GM21717 (cell line): ENCODE results near the gene ACTN1.
"Not testable (repeated sequence)": the region's sequence is repeated elsewhere in the genome, so short reads cannot be mapped to it uniquely, and the experiment has no call there.

Experiments
- ATAC-seq: cut with Tn5 transposase; IDR thresholded peaks from one replicate; pipeline ENCODE4 v1.9.1; 2021; ENCODE audit warnings: mild to moderate bottlenecking, moderate library complexity; ENCODE audit not compliant: unreplicated experiment

The ACTN1 gene

GRCh38 chr14:68871392-68871791 is 107.7 kb downstream of the ACTN1 start:
- no peak for ATAC-seq

GRCh38 chr14:68866991-68867533 is 112.0 kb downstream of the ACTN1 start:
- ATAC-seq: no peak

DNA sequence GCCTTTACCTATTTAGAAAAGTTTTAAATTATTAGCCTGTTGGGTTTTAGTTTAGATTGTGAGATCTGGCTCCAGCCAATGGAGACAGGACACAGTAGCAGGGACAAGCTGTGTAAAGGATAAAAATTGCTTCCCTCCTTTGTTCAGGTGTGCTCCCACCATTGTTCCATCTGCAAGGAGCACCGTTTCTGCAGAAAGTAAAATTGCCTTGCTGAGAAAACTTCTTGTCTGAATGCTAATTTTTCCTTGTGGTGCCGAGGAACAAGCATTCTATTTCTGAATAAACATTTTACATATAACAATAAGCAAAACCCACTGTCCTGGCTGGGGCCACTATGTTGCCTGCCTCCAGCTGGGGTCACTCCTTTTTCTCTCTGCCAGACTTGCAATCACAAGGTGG is 113.6 kb downstream of the ACTN1 start:
- no peak for ATAC-seq

DNA sequence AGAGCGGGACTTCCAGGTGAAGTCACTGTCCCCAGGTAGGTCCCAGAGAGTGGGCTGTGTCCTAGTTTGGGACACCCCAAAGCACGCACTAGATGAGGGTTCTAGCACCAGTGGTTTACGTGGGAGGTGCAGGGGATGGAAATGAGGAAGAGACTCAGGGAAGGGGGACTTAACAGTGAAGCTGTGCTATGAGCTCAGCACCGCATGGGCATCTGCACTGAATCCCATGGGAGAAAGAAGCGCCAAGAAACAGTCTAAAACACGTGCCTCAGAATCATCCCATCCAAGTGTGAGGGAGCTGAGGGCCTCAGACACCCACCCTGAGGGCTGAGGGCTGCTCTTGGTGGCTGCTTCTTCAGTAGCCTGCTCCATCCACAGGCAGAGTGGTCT is 114.7 kb downstream of the ACTN1 start:
- ATAC-seq: no peak

- no peak for ATAC-seq
Measured at GRCh38 chr14:68863610-68864360, 115.3 kb downstream of the ACTN1 start.

DNA sequence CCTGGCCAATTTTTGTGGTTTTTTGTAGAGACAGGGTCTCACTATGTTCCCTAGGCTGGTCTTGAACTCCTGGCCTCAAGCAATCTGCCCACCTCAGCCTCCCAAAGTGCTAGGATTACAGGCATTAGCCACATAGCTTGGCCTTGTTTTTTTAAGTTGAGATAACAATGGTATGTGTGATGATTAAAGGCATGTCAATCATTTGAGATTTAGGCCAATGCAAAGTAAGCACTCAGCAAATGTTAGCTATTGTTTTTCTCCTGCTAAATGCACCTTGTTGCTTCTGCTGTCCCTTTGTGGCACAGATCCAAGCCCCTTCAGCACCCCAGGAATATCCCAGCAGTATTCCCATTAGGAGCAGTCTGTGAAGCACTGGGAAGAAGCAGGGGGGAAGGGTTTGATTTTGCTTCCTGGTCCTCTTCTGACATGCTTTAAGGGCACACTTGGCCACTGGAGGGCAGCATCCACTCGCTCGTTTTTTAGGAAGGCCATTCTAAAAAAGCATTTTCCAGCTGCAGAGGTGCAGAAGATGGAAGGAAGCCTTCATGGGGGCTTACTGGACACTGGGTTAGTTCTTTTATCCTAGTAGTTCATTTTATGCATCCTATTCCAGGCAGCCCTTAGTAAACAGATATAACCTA is 116.0 kb downstream of the ACTN1 start:
- ATAC-seq: no peak

GRCh38 chr14:68860771-68861170 is 118.3 kb downstream of the ACTN1 start:
- ATAC-seq: no peak

GRCh38 chr14:68857516-68858070 is 121.5 kb downstream of the ACTN1 start:
- ATAC-seq: no peak

- ATAC-seq: no peak
Measured at GRCh38 chr14:68856572-68856971, 122.5 kb downstream of the ACTN1 start.

- ATAC-seq: no peak
Measured at GRCh38 chr14:68854421-68854820, 124.7 kb downstream of the ACTN1 start.

- no peak for ATAC-seq
Measured at GRCh38 chr14:68853749-68854148, 125.4 kb downstream of the ACTN1 start.

DNA sequence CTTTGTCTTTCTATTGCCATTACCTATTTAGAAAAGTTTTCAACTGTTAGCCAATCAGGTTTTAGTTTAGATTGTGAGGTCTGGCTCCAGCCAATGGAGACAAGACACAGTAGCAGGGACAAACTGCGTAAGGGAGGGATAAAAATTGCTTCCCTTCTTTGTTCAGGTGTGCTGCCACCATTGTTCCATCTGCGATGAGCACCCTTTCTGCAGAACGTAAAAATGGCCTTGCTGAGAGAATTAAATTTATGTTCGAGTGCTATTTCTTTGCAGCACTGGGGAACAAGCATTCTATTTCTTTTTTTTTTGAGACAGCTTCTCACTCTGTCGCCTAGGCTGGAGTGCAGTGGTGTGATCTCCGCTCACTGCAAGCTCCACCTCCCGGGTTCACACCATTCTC is 126.6 kb downstream of the ACTN1 start:
- ATAC-seq: not testable (repeated sequence)

- ATAC-seq: no peak
Measured at GRCh38 chr14:68851078-68851477, 128.0 kb downstream of the ACTN1 start.

- ATAC-seq: no peak
Measured at GRCh38 chr14:68849416-68849815, 129.7 kb downstream of the ACTN1 start.

GRCh38 chr14:68848253-68848652 is 130.8 kb downstream of the ACTN1 start:
- no peak for ATAC-seq

DNA sequence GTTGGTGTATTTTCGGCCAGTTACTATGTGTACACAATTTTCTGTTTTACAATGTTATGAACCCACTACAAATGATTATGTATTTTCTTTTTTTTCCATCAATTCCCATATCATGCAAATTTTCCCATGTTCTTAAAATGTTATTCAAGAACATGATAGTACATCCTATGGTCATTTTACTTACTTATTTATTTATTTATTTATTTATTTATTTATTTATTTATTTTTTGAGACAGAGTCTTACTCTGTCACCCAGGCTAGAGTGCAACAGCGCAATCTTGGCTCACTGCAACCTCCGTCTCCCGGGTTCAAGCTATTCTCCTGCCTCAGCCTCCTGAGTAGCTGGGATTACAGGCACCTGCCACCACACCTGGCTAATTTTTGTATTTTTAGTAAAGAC is 131.5 kb downstream of the ACTN1 start:
- ATAC-seq: not testable (repeated sequence)

DNA sequence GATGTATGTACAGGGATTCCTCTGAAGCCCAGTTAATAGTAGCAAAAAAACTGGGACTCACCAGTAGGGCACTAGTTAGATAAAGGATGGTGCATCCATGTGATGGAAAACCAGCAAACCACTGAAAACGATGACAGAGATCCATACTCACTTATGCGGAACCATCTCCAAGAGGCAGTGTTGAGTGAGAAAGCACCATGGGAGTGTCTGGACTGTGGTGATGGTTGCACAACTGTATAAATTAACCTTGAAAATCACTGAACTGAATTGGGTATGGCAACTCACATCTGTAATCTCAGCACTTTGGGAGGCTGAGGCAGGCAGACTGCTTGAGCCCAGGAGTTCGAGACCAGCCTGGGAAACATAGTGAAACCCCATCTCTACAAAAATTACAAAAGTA is 132.6 kb downstream of the ACTN1 start:
- ATAC-seq: no peak

DNA sequence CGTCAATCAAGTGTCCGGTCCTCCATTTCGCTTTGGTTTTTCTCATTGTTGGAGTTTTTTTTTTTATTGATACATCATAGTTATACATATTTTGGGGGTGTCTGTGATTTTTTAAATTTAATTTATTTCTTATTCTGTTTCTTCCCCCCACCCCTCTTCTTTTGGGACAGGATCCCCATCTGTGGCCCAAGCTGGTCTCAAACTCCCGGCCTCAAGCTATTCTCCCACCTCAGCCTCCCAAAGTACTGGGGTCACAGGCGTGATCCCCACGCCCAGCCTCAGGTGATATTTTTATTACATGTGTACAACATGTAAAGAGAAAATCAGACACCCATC is 134.9 kb downstream of the ACTN1 start:
- ATAC-seq: no peak

DNA sequence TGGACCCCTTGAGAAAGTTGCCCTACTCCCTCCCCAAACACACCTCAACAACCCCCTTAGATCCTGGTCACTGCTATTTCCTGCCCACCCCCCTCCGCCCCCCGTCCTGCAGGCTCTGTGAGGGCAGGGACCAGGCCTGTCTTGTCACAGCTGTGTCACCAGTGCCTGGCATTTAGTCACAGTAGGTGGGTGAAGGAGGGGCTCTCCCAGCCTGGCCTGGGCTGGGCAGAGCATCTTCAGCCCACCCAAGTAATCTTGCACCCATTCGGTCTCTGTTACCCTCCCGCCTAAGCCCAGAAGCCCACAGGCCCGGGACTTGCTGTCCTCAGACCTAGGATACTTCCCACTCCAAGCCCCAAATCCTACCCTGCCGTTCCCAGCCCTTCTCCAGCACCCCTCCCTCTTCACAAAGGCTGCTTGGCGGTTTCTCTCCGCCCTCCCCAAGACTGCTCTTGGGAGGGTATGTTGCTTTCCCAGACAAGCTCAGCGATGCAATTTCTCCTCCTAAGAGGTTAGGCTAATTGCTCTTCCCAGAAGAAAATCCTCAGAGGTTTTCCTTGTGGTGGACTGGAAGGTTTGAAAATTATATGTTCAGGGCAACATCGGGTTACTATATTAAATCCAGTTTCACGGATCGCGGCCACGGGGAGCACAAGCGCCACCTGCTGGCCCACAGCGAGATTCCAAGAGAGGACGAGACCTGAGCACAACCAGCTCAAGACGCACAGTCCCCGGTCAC is 135.5 kb downstream of the ACTN1 start:
- ATAC-seq: no peak

DNA sequence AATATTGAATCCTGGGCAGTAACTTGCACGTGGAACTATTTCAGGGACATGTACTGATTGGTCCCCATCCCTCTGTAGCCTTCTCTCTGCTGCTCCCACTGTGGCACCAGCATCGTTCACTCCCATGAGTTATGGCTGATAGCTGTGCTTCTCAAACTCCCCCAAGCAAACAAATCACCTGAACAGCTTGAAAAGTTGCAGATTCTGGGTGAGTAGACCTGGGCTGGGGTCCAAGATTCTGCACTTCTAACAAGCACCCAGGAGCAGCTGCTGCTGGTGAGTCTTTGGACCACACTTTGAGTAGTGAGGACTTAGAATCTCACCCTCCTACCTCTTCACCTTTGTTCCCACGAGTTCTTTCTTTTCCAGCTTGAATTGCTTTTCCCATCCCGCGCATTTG is 136.8 kb downstream of the ACTN1 start:
- ATAC-seq: no peak

DNA sequence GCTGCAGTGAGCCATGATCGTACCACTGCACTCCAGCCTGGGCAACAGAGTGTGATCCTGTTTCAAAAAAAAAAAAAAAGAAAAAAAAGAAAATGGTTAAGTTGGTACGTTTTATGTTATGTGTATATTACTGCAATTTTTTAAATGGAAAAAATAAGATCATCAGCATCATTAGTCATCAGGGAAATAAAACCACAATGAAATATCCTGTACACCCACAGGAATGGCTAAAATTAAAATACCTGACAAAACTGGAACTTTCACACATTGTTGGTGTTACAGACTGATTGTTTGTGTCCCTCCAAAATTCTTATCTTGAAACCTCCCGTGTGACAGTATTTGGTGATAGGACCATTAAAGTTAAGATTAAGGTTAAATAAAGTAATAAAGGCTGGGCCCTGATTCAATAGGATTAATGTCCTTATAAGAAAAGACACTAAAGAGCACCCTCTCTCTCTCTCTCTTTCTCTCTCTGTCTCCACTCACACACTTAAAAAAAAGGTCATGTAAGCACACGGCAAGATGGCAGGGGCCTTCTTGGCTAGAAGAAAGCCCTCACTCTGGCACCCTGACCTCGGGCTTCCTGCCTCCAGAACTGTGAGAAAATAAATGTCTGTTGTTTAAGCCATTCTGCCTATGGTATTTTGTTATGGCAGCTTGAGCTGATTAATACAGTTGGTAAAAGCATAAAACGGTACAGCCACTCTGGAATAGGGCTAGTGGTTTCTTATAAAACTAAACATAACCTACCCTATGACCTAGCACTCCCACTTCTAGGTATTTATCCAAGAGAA is 137.9 kb downstream of the ACTN1 start:
- ATAC-seq: no peak
